Aorta (tissue), 5 donors: ENCODE measurements around the gene CMKLR1. TPM values are rescaled to one million over a fixed set of nuclear protein-coding genes. Genes with fewer than 3 reads are reported as not detected.

Experiments used
- ATAC-seq: fragments of 200-7000 bp; cut with Tn5 transposase; one replicate; pipeline ENCODE4 v1.9.1; 2022; ENCODE audit warnings: moderate library complexity; ENCODE audit not compliant: low FRiP score
- DNase-seq, 2 donors: peaks; one replicate each; pipeline ENCODE4 v3.0.0-alpha.2; 2020
- H3K27ac ChIP-seq, 2 donors: one replicate each; pipeline ENCODE4 v1.5.1; 2013; ENCODE audit warnings: low read length in 2 of 2, mild to moderate bottlenecking in 2 of 2, moderate library complexity in 2 of 2, control low read depth in 1 of 2, inconsistent platforms in 1 of 2, low read depth in 1 of 2
- H3K27me3 ChIP-seq, 2 donors: one replicate each; pipeline ENCODE4 v1.6.1; 2013; ENCODE audit warnings: control low read depth in 1 of 2, low read length in 1 of 2, mild to moderate bottlenecking in 1 of 2, moderate library complexity in 1 of 2; ENCODE audit not compliant: insufficient read depth in 2 of 2, control insufficient read depth in 1 of 2
- H3K36me3 ChIP-seq, 2 donors: one replicate each; pipeline ENCODE4 v1.6.1; 2013; ENCODE audit warnings: control low read depth in 1 of 2, low read length in 1 of 2, mild to moderate bottlenecking in 1 of 2; ENCODE audit not compliant: insufficient read depth in 2 of 2, control insufficient read depth in 1 of 2
- H3K4me1 ChIP-seq, 2 donors: one replicate each; pipeline ENCODE4 v1.6.1; 2013; ENCODE audit warnings: low read length in 2 of 2, control low read depth in 1 of 2, mild to moderate bottlenecking in 1 of 2, moderate library complexity in 1 of 2; ENCODE audit not compliant: insufficient read depth in 2 of 2, control insufficient read depth in 1 of 2
- H3K4me3 ChIP-seq, 2 donors: one replicate each; pipeline ENCODE4 v1.5.1; 2013; ENCODE audit warnings: low read length in 2 of 2, control low read depth in 1 of 2, mild to moderate bottlenecking in 1 of 2
- H3K9me3 ChIP-seq: one replicate; pipeline ENCODE4 v1.6.1; 2013; ENCODE audit warnings: mild to moderate bottlenecking, low read length; ENCODE audit not compliant: control insufficient read depth
- WGBS, 2 donors: extraction: QIAGEN DNeasy Blood & Tissue Kit; methylation state at CpG; one replicate each; pipeline ENCODE4 v1.1.7; 2013; 5-methylcytosine and 5-hydroxymethylcytosine counted together
- intact Hi-C, 2 donors: fragments of 100-400 bp; cut with DNase I; formaldehyde crosslinking; loops; one replicate each; pipeline versions ENCODE4 v1.14.2 to v1.15.0; 2022
- polyA plus RNA-seq, 2 donors: library from polyadenylated mRNA; stranded (reverse); fragments of 200-250 nt; gene quantifications; one replicate each; pipeline ENCODE4 v1.2.3, GENCODE V29; 2013
- total RNA-seq, 2 donors: library from RNA; stranded (reverse); fragmentation: NEBNext Ultra II Directional; extraction: Animal tissue kit (Norgen Biotek cat#: 25700); gene quantifications; one replicate each; pipeline ENCODE4 v1.2.1, GENCODE V29; 2021
- donor health status: healthy with polysubstance abuse.
- donor health status: Bipolar disorder and iron deficiency.
- donor health status: DM: no; HTN: no; CAD: no.
- donor health status: DM: no; HTN: no; CAD: no.
- donor health status: DM: yes; HTN: yes; CAD: no.

CMKLR1 gene
- total and polyA plus RNA-seq, 4 donors: 9.1 to 55.4 (median 26.8) TPM

DNA sequence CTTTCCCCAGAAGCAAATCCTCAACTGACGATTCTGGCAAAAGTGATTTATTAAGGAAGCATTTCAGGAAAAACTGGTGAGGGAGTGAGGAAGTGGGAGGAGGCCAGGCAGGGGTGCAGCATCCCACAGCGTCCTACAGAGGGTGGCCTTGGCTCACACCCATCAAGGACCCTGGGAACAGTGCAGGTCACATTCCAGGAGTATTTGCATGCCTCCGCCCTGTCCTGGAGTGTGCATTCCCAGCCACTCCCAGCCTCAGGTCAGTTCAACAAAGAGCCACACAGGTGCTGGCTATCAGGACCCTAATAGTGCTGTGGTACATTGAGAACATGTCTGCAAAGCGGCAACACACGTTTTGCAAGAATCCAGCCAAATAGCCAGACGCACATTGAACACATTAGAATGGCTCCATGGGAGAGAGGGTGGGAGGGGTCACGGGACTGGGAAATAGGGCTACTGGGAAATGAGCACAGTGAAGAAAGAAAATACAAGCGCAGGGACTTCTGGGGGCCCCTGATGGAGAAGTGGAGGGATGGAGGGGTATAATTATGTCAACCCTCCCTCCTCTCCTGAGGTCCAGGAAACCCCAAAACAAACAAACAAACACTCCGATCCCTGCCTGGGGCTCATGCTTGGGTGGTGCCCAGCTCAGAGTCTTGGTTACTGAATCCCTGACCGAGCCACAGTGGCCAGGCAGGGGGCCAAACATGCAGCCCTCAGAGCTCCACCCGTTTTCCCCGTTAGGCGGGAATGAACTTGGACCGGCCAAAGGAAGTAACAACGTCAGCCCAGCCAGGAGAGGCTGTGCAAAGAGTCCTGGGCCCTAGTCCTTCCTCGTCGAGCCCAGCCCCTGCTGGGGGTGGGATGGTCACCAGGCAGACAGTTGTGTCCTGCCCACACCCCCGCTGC is 36.5 kb downstream of the CMKLR1 start:
- ATAC-seq: peak; percentile 63
- H3K36me3 ChIP-seq: no peaks in the 10 kb centered on the region
- H3K9me3 ChIP-seq: no peaks in the 10 kb centered on the region
- 24 to 25% methylated on average over 18 of the region's 18 CpGs for WGBS, 2 donors
- no peak overlapping the region for H3K4me3 ChIP-seq
- H3K27ac ChIP-seq: peak overlapping the region in 1 of 2 donors; percentile 59
- peak; percentile 91 to 92 for DNase-seq
- intact Hi-C loops: loop anchor here (5.0 to 10.0 kb wide), 3 partner anchors 178 to 210 kb away; partner anchors contain the start of gene WSCD2 (in 1 of the 2)
- H3K4me1 ChIP-seq: peaks cover 2 to 11% of the 10 kb centered on the region in 2 donors
- H3K27me3 ChIP-seq: no peaks in the 10 kb centered on the region

DNA sequence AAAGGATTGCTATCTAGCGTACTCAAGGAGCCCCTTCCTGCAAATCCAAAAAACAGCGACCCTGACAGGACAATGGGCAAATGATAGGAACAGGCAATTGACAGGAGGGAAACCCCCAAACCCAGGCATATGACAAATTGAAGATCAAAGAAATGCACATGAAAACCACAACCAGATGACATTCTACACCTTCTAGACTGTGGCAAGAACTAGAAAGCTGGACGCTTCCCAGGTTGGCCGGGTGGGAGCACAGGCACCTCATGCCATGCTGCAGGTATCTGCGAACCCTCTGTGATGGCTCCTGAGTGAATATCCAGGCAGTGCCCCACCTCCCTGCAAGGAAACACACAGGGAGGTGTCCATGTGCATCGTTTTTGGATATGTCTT is 37.1 kb downstream of the CMKLR1 start:
- Histone ChIP-seq H3K27me3 (no peaks in the 10 kb centered on the region), H3K9me3 (no peaks in the 10 kb centered on the region), H3K4me3 (no peak overlapping the region), H3K4me1 (peaks cover 2 to 11% of the 10 kb centered on the region in 2 donors), H3K27ac (no peak overlapping the region), H3K36me3 (no peaks in the 10 kb centered on the region)
- intact Hi-C loops: loop anchor here (5.0 to 10.0 kb wide), 3 partner anchors 177 to 210 kb away; partner anchors contain the start of gene WSCD2 (in 1 of the 2)
- ATAC-seq (no peak), DNase-seq (no peak)
- 90 to 94% methylated on average over 6 of the region's 6 CpGs for WGBS, 2 donors

DNA sequence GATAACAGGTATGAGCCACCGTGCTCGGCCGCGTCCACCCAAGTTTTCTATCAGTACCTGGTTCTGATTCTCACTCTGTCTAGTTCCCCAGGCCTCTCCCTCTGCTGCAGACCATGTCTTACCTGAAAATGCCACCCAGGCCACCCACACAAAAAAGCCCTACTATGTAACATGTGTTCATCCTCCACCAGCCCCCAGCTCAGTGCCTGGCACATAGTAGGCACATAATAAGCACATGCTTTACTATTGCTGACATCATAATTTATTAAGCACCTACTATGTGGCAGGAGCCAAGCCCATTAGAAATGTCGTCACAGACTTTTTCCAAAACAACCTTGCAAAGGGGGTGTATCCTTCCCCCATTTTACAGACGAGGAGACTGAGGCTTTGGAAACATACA is 37.8 kb downstream of the CMKLR1 start:
- WGBS, 2 donors: 94 to 95% methylated on average over 6 of the region's 6 CpGs
- Histone ChIP-seq H3K27me3 (no peaks in the 10 kb centered on the region), H3K9me3 (no peaks in the 10 kb centered on the region), H3K27ac (no peak overlapping the region), H3K4me1 (peaks cover 2 to 5% of the 10 kb centered on the region in 2 donors), H3K4me3 (no peak overlapping the region), H3K36me3 (no peaks in the 10 kb centered on the region)
- ATAC-seq (no peak), DNase-seq (no peak)
- intact Hi-C loops: loop anchor here (5.0 to 10.0 kb wide), 3 partner anchors 177 to 211 kb away; partner anchors contain the start of gene WSCD2 (in 1 of the 2)

DNA sequence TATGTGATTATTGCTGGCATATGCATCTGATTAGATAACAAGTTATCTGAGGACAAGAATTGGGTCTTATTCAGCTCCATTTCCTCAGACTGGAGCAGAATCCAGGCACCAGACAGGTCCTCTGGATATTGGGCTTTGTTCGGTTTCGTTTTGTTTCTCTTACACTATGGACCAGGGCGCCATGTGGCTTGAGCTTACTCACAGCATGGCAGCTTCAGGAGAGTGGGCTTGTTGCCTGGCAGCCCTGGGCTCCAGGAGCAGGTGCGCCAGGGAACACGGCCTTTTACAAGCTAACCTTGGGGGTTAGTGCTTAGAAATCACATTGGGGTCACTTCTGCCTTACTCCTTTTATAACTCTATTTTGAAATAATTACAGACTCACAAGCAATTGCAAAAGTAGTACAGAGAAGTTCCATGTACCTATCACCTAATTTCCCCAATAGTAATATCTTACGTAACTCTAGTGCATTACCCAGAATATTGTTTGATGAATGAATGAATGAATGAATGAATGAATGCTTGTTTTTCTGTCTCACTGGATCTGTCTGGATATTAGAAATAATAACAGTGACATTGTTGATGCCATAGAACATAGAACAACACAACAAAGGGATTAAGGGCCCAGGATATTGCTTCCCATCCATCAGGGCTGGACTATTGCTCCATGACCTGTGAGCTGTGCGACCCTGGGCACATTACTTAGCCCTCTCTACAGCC is 39.0 kb downstream of the CMKLR1 start:
- WGBS, 2 donors: 89 to 93% methylated on average over 7 of the region's 7 CpGs
- peaks cover 0 to 5% of the 10 kb centered on the region in 2 donors for H3K4me1 ChIP-seq
- no peak overlapping the region for H3K27ac ChIP-seq
- no peaks in the 10 kb centered on the region for H3K9me3 ChIP-seq
- H3K36me3 ChIP-seq: no peaks in the 10 kb centered on the region
- no peak overlapping the region for H3K4me3 ChIP-seq
- no peaks in the 10 kb centered on the region for H3K27me3 ChIP-seq
- intact Hi-C loops: loop anchor here (5.0 to 10.0 kb wide), 3 partner anchors 175 to 212 kb away; partner anchors contain the start of gene WSCD2 (in 1 of the 2)
- ATAC-seq (no peak), DNase-seq (peak in 1 of 2 donors; percentile 10)

DNA sequence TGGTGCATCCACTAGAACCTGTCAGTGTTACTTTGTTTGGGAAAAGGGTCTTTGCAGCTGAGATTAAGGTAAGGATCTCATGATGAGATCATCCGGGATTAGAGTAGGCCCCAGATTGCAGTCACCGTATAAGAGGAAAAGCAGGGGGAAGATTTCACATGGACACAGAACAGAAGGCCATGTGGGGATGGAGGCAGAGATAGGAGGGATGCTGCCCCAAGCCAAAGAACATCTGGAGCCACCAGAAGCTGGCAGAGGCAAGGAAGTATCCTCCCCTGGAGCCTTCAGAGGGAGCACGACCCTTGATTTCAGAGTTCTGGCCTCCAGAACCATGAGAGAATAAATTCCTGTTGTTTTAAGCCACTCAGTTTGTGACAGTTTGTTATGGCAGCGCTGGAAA is 39.6 kb downstream of the CMKLR1 start:
- ATAC-seq: no peak
- Histone ChIP-seq H3K9me3 (no peaks in the 10 kb centered on the region), H3K27me3 (no peaks in the 10 kb centered on the region), H3K36me3 (no peaks in the 10 kb centered on the region), H3K4me1 (peaks cover 0 to 5% of the 10 kb centered on the region in 2 donors), H3K27ac (no peak overlapping the region), H3K4me3 (no peak overlapping the region)
- intact Hi-C loops: no loop called here
- DNase-seq: peak in 1 of 2 donors; percentile 9
- WGBS, 2 donors: 49 to 55% methylated on average over 4 of the region's 4 CpGs

DNA sequence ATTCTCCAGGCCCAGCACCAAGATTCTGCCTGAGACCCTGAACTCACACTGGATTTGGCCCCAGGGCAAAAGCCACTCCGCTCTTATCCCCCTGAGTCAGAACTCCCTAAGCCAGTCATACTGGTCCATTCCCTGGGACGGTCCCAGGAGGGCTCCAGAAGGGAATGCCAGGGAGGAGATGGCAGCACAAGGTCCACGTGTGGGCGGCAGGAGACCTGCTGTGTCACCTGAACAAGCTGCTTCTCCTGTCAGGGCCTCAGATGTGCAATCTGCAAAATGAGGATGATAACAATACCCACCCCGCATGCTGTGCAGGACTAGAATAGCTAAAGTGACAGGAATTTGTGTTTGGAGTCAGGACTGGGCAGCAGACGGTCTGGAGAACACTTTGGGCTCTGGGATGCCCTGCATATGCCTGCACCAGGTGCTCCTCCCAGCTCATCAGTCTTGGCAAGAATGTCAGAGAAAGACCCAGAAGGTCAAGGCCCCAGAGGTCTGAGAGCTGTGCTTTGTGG is 40.3 kb downstream of the CMKLR1 start:
- intact Hi-C loops: no loop called here
- DNase-seq (peak in 1 of 2 donors; percentile 31), ATAC-seq (no peak)
- Histone ChIP-seq H3K27me3 (no peaks in the 10 kb centered on the region), H3K27ac (no peak overlapping the region), H3K4me1 (peaks cover 0 to 5% of the 10 kb centered on the region in 2 donors), H3K36me3 (no peaks in the 10 kb centered on the region), H3K4me3 (no peak overlapping the region), H3K9me3 (no peaks in the 10 kb centered on the region)
- WGBS, 2 donors: 89 to 91% methylated on average over 6 of the region's 6 CpGs

DNA sequence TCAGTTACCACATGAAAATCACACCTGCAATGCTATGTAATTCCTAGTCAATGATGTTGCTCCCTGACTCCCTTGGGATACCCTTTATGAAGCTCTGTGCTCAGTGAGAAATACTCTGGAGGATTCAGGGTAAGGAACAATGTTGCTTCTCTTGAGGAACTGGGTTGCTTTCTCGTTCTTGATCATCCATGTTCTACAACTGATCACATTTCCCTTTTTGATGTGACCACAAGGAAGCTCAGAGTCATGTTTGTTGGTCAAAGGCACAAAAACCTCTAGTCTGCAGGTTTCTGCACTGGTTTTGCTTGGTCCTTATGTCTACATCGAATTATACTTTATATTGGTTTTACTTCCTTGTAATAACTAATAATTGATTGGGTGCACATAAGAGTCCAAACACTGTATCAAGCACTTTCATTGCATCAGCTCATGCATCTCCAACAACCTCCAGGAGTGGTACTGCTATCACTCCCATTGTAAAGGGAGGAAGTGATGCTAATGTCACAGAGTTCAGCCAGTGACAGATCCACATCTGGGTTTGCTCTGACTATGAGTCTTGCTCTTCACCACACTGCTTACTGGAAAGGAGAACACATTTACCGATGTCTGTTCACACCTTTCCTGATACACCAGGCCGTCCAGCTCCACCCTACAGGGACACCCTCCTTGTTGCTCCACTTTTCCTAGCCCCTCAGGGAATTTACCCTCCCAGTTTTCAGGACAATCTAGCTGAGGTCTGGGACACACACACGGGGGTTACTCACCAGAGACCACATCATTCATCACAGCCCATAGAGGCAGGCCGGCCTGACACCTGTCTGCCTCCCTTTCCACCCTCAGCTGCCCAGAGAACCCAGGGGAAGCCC is 41.0 kb downstream of the CMKLR1 start:
- ATAC-seq (no peak), DNase-seq (peak in 1 of 2 donors; percentile 12)
- Histone ChIP-seq H3K4me3 (no peak overlapping the region), H3K27ac (no peak overlapping the region), H3K36me3 (peaks cover 0 to 2% of the 10 kb centered on the region in 2 donors), H3K9me3 (no peaks in the 10 kb centered on the region), H3K4me1 (no peaks in the 10 kb centered on the region), H3K27me3 (no peaks in the 10 kb centered on the region)
- WGBS, 2 donors: 89 to 93% methylated on average over 6 of the region's 6 CpGs
- intact Hi-C loops: no loop called here

DNA sequence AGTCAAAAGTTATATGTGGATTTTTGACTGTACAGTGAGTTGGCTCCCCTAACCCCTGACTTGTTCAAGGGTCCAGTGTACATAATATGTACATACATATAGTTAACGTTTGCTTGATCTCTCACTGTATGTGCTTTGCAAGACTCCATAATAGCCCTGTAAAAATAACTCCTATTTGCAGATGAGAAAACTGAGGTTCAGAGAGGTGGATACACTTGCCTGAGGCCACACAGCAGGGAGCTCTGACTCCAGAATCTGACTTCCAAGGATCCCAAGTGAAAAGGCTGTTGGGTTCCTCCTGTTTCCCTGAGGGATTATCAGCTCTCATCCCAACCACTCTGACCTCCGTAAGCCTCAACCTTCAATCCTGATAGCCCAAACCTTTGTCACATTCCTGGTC is 41.7 kb downstream of the CMKLR1 start:
- Histone ChIP-seq H3K36me3 (peaks cover 0 to 5% of the 10 kb centered on the region in 2 donors), H3K4me3 (no peak overlapping the region), H3K27me3 (no peaks in the 10 kb centered on the region), H3K27ac (no peak overlapping the region), H3K4me1 (no peaks in the 10 kb centered on the region), H3K9me3 (no peaks in the 10 kb centered on the region)
- WGBS, 2 donors: 85 to 89% methylated on average over 2 of the region's 2 CpGs
- intact Hi-C loops: no loop called here
- DNase-seq (no peak), ATAC-seq (no peak)
